Kidney epithelial cell (primary cell): Measurements from ENCODE around the gene SEMA4D. TPM values are rescaled to one million over a fixed set of nuclear protein-coding genes. Genes with fewer than 3 reads are reported as not detected.
A peak's percentile ranks its signal among the peaks of the same experiment; 100 is the strongest.

Experiments
- DNase-seq: peaks from one replicate; pipeline ENCODE4 v3.0.0-alpha.2; 2010; ENCODE audit warnings: low read depth
- H3K27me3 ChIP-seq: 2 replicates; pipeline ENCODE4 v1.6.0; 2011; ENCODE audit warnings: low read length; ENCODE audit not compliant: control insufficient read depth, insufficient read depth
- H3K36me3 ChIP-seq: 2 replicates; pipeline ENCODE4 v1.5.1; 2011; ENCODE audit warnings: low read length; ENCODE audit not compliant: control insufficient read depth, insufficient read depth
- H3K4me3 ChIP-seq: 2 replicates; pipeline ENCODE4 v1.5.1; 2011; ENCODE audit warnings: low read depth, mild to moderate bottlenecking, control low read depth, low read length
- total RNA-seq: library from RNA; depleted of rRNA; stranded (reverse); fragments of >200 nt; gene quantifications from 2 replicates; pipeline ENCODE4 v1.2.3, GENCODE V29; 2015
- TF ChIP-seq, protein P1 (sequence below): IDR thresholded peaks from 2 replicates; pipeline ENCODE4 v1.5.1; 2011; ENCODE audit warnings: mild to moderate bottlenecking, moderate library complexity, low read length, control low read depth, inconsistent platforms; ENCODE audit not compliant: insufficient read depth, poor library complexity, severe bottlenecking

Gene SEMA4D
- total RNA-seq, 1 donor from 2014 or later = 30.7 TPM

DNA sequence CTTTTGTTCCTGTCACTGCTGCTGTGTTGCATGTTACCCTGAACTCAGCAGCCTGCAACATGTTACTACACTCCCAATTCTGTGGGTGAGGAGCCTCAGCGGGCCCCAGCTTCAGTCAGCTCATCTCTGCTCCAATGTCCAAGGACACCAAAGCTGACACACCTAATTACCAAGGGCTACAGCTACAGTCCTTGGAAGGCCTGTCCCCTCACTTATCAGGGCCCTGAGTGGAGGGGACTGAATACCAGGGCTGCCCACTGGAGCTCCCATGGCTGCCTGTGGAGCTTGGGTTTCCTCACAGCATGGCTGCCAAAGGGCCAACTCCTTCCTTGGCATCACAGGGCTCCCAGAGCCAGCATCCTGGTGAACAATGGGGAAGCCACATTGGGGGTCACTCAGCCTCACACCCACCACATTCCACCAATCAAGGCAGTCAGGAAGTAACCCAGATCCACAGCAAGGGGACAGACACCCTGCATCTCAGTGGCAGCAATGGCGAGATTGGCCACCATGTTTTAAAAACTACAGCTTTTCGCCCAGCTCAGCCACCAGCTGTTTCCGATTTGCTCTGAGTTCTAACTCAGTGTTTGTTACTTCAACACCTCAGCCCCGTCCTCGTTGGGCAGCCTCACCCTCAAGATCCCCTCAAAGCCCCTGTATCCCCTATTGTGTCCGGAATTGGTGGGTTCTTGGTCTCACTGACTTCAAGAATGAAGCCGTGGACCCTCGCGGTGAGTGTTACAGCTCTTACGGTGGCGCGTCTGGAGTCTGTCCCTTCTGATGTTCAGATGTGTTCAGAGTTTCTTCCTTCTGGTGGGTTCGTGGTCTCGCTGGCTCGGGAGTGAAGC is 18.9 kb downstream of the SEMA4D start:
- DNase-seq = no peak
- no peaks in the 10 kb centered on the region for H3K36me3 ChIP-seq
- no peaks in the 10 kb centered on the region for H3K27me3 ChIP-seq
- no peak overlapping the region for H3K4me3 ChIP-seq
- TF ChIP-seq, protein P1, sequence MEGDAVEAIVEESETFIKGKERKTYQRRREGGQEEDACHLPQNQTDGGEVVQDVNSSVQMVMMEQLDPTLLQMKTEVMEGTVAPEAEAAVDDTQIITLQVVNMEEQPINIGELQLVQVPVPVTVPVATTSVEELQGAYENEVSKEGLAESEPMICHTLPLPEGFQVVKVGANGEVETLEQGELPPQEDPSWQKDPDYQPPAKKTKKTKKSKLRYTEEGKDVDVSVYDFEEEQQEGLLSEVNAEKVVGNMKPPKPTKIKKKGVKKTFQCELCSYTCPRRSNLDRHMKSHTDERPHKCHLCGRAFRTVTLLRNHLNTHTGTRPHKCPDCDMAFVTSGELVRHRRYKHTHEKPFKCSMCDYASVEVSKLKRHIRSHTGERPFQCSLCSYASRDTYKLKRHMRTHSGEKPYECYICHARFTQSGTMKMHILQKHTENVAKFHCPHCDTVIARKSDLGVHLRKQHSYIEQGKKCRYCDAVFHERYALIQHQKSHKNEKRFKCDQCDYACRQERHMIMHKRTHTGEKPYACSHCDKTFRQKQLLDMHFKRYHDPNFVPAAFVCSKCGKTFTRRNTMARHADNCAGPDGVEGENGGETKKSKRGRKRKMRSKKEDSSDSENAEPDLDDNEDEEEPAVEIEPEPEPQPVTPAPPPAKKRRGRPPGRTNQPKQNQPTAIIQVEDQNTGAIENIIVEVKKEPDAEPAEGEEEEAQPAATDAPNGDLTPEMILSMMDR = no peak

DNA sequence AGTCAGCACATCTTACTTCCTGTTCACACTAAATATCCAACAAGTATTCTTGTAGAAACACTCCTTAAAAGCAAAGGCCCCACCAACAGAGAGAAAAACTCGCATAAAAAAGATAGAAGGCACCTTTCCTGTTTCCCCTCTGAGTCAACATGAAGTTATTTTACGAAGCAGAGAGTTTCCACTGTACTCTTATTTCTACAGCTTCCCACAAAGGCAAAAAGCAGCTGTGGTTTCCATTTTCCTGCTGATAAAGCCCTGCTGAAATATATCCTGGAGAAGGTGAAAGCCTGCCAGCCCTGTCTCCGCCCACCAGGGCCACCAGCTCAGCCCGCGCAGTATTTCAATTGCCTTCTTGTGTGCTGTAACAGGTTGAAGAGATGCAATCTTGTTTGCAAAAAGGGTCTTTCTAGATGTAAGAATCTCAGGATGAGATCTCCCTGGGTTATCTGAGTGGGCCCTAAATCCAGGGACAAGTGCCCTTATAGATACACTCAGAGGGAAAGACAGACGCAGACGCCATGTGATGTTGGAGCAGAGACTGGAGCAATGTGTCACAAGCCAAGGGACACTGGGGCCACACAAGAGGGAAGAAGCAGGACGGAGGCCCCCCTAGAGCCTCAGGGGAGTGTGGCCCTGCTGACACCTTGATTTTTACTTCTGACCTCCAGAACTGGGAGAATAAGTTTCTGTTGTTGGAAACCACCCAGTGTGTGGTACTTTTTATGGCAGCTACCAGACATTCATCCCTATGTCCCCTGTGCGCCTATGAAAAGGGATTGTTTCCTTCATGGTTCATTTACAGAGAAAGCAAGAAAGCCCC is 19.9 kb downstream of the SEMA4D start:
- Histone ChIP-seq H3K36me3 (no peaks in the 10 kb centered on the region), H3K4me3 (no peak overlapping the region), H3K27me3 (no peaks in the 10 kb centered on the region)
- peak; percentile 63 for DNase-seq
- TF ChIP-seq, protein P1 = peak; percentile 2

DNA sequence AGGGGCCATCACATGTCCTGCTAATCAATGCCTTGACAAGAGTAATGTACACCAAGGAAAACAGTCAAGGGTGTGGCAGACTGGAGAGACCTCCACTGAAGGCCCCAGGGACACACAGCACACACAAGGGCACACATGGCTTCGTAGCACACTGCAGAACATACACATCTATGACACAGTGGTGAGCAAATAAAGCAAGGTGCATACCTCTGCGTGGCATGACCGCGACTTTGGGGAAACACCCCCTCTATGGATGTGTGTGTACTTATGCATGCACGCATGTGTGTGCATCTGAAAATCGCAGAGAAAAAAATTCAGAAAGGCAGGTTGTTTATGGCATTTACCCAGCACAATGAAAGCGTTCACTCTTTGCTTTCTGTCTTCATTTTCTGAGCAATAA is 20.5 kb downstream of the SEMA4D start:
- H3K27me3 ChIP-seq = no peaks in the 10 kb centered on the region
- H3K36me3 ChIP-seq = no peaks in the 10 kb centered on the region
- DNase-seq = no peak
- H3K4me3 ChIP-seq = no peak overlapping the region
- TF ChIP-seq, protein P1 = no peak

DNA sequence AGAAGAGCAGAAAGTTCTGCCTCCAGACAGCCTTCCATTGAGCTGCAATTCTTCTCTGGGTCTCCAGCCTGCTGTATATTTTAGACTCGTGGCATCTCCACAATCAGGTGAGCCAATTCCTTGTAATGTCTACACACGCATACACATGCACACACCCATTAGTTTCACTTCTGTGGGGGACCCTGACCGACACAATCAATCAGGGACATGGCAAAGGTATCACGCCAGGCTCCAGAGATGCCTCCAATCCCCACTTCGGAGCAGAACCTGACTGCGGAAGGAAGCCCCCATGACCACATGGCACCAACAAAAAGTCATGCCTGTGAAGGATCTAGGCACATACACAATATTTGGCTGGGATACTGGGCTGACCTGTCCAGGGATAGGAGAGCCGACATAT is 21.4 kb downstream of the SEMA4D start:
- H3K27me3 ChIP-seq = no peaks in the 10 kb centered on the region
- no peaks in the 10 kb centered on the region for H3K36me3 ChIP-seq
- no peak overlapping the region for H3K4me3 ChIP-seq
- DNase-seq = no peak
- TF ChIP-seq, protein P1 = no peak

DNA sequence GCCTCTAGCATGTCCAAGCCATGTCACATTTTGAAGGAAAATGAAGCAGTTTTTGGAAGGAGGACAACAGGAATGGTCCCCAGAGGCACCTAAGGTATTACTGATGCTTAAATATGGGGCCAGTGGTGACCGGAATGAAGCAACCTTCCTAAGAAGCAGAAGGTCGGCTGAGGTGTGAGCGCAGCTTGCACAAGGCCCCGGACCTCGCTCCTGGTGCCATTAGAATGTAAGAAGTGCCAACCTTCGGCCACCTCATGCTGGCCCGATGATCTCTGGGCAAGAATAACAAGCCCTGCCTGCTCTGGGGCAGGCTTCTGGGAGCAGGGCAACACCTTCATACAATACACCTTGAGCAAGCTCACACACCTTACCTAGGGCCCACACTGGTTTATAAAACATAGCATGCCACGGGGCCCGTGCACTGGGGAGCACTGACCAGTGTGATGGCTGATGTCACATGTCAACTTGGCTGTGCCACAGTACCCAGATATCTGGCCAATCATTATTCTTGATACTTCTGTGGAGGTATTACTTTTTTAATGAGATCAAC is 21.9 kb downstream of the SEMA4D start:
- no peaks in the 10 kb centered on the region for H3K27me3 ChIP-seq
- H3K4me3 ChIP-seq = no peak overlapping the region
- TF ChIP-seq, protein P1 = no peak
- no peaks in the 10 kb centered on the region for H3K36me3 ChIP-seq
- no peak for DNase-seq
